Renal pelvis (tissue), 4 donors: Measurements from ENCODE around the gene CD6. TPM values are rescaled to one million over a fixed set of nuclear protein-coding genes. Genes with fewer than 3 reads are reported as not detected.
"Not testable (repeated sequence)": the region's sequence is repeated elsewhere in the genome, so short reads cannot be mapped to it uniquely, and the experiment has no call there.

Experiments
- DNase-seq: peaks from one replicate; pipeline ENCODE4 v3.0.0-alpha.2; 2013
- polyA plus RNA-seq, 3 donors: library from polyadenylated mRNA; unstranded; fragments of 120-200 nt; gene quantifications; one replicate each; pipeline ENCODE4 v1.2.1, GENCODE V29; 2013; ENCODE audit not compliant: insufficient read length in 3 of 3

Gene CD6
- polyA plus RNA-seq, 3 donors = 1.1 to 2.5 (median 1.8) TPM

DNA sequence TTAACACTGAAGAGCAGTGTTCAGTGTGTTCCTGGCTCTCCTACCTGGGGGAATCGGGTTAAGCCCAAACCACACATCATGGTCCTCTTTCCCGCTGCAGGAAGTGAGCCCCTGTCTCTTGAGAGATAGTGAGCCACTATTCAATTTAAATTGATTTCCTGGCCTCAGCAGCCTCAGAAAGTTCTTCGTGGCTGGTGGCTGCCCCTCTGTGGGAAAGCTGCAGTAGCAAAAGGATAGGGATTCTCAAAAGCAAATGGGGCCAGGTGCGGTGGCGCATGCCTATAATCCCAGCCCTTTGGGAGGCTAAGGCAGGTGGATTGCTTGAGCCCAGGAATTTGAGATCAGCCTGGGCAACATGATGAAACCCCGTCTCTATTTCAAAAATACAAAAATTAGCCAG is 81.7 kb downstream of the CD6 start:
- DNase-seq = no peak

DNA sequence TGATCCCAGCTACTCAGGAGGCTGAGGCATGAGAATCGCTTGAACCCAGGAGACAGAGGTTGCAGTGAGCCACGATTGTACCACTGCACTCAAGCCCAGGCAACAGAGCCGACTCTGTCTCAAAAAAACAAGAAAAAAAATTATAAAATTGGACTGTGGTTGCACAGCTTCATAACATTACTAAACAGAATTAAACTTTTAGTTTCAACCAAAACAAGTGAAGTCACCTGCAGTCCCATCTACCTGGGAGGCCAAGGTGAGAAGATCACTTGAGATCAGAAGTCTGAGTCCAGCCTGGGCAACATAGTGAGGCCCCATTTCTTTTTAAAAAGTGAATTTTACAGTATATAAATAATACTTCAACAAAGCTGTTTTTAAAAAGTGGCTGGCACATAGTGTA is 83.0 kb downstream of the CD6 start:
- no peak for DNase-seq

DNA sequence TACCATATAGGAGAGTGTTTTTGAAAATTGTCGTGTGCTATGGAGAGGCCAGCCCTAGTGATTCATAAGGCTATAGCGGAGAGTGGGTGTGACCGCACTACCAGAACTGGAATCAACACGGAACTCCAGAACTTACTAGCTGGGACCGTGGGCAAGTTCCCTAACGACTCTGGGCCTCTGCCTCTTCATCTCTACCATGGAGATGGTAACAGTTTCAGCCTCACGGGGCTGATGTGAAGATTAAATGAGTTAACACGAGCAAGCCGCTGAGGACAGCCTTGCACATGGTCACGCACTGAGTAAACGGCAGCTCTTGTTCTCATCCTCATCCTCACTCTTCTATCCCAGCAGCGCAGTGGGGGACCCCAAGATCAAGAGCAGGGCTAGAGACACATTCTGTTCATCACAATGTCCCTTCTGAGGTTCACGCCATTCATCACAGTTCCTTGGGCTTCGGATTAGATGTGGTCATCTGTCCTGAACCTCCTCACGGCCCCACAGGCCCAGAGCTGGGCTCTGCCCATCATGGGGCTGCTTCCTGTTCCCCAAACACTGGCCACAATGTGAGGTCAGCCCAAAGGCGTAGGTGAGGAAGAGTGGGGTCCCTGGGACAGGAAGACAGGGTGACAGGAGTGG is 83.6 kb downstream of the CD6 start:
- no peak for DNase-seq

DNA sequence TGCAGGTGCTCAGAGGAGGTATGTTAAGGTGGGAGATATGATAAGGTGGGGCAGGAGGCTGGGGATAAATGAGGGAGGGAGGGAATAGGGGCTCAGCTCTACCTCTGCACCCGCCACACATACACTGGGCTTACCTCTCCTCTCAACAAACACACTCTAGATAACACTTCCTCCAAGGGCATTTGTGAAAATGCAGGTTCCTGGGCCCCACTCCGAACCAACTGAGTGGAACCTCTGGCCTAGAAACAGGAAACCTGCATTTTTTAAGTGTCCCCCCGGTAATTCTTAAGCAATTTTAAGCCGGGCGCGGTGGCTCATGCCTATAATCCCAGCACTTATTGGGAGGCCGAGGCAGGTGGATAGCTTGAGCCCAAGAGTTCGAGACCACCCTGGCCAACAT is 84.3 kb downstream of the CD6 start:
- no peak for DNase-seq

DNA sequence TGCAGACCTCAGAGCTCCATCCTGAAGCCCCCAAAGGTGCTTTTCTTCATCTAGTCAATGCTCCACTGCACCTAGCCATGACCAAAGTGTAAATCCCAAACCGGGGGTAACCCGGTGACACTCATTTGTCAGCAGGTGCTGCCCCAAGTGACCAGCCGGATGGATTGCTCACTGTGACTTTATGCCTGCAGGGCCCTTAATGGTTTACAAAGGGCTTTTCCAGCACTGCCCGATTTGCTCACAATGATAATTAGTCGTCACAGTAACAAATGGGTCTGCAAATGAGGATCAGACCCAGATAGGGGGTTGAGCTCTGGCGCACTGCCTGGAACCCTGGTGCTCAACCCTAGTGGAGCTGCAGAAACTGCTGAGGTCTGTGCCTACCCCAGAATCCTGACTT is 85.1 kb downstream of the CD6 start:
- no peak for DNase-seq

DNA sequence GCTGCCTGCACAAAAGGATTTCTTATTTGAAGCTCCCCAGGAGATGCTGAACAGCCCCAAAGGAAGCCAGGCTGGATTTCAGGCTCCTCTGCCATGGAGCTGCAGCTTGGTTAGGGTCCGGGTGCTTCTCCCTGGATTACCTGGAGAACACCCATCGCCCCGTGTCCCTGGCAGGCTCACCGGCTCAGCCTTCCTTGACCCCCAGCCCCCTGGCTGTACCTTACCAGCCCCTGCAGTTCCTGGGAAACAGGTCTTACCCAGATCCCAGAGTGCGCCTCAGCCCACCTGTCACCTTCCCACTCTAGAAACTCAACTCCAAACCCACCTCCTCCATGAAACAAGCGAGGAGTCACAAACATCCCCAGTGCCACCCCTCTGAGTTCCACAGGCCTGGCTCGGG is 85.5 kb downstream of the CD6 start:
- no peak for DNase-seq

DNA sequence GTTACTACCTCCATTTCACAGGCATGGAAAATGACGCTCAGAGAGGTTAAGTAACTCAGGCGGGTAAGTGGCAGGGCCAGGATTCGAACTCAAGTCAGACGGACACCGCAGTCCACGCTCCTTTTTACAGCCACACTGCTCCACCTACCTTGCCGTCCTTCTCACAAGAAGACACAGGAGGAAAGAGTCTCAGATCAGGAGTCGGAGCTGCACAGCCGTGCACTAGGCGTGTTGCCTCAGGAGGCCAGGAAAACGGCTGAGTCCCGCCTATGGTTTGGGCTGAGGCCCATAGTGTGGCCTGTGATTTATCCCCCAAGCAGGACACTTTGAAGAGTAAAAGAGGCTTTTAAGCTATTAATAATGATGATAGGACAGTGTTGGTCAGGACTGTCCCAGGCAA is 86.1 kb downstream of the CD6 start:
- DNase-seq = no peak

DNA sequence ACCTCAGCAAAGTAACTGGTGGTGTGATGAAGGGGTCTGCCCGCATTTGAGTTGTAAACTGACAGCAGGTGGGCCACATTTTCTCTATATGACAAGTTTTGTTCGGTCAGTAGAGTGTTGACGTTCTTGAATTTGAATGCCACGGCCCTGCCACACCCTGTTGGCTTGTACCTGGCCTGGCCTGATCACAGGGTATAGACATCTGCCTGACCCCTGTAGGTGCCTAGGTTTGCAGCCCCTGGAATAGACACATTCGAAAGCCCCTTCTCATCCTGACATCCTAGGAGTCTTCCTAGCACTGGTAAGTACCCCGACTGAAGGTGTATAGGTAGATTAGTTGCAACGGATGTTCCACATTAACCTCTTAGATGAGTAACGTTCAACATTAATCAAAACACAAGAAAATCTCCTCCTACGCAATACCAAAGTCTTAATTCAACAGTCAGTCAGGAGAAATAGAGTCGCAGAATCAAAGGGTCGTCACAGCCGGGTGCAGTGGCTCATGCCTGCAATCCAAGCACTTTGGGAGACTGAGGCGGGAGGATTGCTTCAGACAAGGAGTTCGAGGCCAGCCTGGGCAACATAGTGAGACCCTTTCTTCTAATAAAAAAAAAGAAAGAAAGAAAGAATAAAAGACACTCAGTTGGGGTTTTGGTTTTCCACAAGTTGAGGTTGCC is 87.2 kb downstream of the CD6 start:
- DNase-seq = no peak

DNA sequence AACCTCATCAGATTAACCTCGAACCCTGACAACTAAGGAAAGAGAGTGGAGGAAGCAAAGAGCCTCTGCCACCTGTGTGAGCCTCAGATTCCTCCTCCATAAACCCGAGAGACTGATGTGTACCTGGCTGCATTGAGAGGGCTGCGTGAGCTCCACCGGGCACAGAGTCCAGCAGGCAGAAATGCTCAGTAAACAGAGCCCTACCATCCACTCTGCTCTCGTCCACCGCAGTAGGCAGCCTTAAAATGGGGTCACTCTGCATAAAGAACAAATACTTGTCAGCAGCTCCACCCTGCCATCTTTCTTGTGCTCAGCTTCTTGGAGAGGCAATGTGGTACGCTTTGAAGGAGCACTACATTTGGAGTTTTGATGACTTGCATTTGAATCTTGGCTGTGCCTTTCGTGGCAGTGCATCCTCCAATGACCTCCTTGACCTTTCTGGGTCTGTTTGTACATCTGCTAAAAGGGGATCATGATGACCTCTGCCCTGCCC is 87.8 kb downstream of the CD6 start:
- DNase-seq = no peak

DNA sequence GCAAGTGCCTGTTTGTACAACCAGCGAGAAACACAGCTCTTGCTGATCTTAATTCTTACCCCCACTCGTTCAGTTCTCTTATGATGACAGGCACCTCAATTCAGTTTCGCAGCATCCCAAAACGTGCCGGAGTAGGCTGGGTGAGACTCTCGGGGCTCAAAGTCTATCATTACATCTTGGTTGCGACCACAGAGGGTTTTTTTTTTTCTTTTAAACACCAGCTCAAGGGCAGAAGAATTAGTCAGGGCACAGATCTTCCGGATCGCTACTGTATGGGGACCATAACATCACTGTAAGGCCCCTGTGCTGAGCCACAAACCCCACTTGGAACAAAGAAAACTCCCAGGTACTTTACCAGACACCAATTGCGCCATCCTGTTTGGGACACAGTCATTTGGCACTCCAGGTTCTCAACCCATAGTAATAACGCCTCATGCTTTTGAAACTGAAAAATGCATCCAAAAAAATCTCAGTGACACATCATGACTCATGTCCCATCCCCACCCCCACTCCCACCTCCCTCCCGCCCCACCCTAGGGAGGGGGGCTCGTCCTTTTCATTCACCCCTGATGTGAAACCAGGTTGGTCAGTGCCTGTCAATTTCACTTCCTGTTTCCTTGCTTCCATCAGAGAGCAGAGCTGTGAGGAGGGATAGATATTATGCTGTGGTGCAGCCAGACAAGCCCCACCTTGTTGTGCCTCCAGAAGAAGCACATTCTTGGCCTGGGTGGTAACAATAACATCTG is 89.8 kb downstream of the CD6 start:
- no peak for DNase-seq

DNA sequence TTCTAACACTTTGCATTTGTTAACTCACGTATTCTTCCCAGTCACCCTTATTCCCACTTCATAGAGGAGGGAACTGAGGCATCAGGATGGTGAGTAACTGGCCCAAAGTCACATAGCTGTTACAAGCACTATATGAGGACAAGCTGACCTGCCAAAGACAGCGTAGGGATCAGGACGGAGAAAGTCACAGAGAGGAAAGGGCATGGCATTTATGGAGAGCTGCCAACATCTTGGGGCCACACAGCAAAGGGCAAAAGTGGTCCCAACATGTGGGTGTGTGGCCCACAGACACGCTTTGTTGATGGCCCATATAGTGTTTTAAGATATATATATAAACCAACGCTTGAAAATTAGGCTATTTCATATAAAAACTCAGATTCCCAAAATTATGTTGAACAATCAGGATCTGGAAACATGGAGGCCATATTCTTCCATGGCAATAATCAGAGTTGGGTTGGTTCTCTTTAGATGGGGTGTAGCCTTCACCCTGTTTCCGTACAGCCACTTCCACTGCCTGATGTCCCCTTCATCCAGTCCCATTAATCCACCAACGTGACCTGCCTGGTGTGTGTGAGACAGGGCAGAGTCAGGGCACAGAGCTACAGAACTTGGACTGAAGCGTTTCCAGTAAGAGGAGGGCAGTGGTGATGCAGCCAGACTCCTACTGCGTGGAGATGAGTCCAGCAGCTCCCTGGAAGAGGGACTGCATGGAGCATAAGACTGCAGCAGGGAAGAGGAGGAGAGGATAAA is 90.9 kb downstream of the CD6 start:
- no peak for DNase-seq

DNA sequence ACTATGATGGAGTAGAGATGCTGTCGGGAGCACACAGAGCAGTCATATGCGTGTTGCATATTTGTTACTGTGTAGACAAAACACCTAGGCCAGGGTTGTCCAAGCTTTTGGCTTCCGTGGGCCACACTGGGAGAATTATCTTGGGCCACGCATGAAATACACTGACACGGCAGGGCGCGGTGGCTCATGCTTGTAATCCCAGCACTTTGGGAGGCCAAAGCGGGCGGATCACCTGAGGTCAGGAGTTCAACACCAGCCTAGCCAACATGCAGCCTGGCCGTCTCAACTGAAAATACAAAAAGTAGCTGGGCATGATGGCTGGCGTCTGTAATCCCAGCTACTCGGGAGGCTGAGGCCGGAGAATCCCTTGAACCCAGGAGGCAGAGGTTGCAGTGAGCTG is 93.8 kb downstream of the CD6 start:
- DNase-seq = not testable (repeated sequence)

DNA sequence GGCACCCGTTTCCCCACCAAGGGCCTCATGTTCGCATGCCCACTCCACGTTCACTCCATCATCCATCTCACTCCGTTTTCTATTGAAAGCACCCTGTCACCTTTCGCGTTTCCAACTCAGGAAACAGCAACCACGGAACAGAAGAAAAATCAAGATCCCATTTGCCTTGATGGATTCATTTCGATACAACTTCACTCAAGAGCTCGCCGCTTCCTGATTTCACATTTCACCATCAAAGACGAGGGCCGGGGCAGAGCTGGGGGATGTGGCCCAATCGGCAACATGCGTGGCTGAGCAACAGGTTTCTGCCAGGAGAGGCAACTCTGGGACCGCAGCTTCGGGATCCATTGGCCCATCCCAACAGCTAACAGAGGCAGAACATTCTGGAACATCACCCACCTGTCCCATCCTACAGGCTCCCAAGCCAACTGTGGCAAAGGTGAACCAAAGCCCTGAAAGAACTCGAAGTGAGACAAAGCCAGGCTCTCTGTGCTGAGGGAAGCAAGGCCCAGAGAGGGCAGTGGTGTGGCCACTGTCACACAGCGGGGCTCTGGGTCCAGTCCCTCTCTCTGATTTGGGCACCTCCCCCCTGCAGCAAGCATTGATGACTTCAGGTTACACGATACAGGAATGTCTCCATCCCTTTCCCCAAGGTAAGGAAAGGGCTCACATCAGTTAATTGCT is 94.6 kb downstream of the CD6 start:
- no peak for DNase-seq

DNA sequence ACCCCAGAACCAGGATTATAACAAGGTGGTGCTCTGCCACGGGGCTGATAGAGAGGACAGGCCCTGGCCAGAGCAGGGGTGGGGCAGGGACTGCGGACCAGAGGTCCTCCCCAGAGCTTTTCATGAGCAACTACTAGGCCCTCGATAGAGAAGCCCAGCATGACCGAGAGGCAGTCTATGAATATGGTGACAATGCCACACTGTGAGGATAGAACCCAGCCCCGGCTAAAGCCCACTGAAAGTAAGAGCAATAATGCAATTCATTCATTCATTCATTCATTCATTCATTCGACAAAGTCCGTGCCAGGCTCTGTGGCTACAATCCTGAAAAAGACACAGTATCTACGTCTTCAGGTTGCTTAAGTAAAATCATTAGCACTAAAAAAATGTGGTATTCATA is 95.2 kb downstream of the CD6 start:
- no peak for DNase-seq

DNA sequence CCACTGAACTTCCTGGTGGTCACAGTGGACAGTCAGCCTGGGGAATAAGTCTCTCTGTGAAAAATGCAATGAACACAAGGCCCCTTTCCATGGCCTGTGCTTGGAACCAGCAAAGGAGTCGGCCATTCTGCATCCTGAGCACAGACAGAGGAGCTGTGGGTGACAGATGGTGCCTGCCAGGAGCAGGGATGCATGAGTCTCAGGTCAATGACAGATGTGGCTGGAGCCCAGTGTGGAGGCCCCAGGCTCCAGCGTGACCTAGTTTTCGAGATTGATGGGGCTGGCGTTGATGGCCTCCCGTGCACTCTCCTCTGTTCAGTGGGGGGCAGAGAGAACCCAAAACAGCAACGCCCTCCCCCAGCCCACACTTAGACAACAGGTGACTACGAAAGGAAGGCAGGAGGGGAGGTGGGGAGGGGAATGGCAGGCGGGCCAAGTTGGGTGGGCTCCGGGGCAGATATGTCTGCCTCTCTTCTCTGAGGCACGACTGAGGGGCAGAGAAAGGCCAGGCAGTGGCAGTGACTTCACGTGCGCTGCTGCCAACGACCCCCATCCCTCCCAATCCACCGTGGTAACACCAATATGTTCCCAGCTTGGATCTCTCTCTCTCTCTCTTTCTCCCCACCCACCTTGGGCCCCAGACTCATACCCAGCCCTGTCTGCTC is 96.4 kb downstream of the CD6 start:
- DNase-seq = no peak

DNA sequence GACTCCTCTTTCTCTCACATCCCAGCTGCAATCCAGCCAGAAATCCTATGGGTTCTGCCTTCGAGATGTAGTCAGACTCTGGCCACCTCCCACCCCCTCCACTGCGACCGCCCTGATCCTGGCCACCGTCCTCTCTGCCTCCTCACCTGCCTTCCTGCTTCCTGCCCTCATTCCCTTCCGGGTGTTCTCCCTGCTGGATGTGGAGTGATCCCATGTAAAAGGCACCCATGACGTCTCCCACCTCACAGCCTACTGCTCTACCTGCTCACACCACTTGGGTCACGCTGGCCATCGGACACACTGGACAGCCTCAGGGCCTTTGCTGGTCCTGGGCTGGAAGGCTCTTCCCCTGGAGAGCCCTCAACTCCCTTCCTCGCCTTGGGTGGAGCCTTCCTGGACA is 97.1 kb downstream of the CD6 start:
- no peak for DNase-seq

DNA sequence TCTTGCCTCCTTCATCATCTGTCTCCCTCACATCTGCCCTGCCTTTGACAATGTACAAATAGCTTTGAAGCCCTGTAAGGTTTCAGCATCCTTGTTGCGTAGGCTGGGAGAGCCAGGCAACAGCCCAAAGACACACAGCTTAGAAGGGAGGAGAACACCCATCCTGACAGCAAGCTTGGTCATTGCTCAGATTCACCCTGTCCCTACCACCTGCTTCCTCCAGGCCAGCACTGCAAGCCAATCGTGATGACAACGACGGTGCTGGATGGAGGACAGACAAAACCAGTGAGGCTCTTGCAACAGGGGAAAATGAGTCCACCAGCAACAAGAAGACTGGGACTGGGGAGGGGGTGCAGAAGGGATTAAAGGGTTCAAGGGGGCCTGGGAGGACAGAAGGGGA is 97.9 kb downstream of the CD6 start:
- DNase-seq = no peak
